ENCODE data around the gene GPHB5.
"Not testable (repeated sequence)": the region's sequence is repeated elsewhere in the genome, so short reads cannot be mapped to it uniquely, and the experiment has no call there.

GPHB5 gene, protein sequence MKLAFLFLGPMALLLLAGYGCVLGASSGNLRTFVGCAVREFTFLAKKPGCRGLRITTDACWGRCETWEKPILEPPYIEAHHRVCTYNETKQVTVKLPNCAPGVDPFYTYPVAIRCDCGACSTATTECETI

DNA sequence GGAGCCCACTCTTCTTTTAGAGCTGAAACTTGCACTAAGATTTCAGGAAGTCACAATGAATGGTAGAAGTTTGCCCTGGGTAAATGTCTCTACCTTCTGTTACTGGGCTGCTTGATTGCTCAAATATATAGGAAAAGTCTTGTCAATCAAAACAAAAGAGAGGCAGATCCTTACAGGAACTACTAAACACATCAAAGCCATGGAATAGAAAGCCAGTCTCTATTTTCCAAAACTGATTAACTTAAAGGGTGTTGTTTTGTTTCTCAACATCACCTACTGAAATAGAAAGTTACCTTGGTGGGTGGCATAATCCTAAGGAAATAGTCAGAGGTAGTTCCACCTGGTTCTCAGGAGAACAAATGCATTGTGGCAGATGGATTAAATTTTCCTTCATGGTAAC lies at the start of gene GPHB5:
Gene GPHB5 (minus strand): TSS at position 101 of the 400 bp plus-strand sequence. CDS start 1,086 bp downstream, outside the sequence.
- DNase-seq = no peak

DNA sequence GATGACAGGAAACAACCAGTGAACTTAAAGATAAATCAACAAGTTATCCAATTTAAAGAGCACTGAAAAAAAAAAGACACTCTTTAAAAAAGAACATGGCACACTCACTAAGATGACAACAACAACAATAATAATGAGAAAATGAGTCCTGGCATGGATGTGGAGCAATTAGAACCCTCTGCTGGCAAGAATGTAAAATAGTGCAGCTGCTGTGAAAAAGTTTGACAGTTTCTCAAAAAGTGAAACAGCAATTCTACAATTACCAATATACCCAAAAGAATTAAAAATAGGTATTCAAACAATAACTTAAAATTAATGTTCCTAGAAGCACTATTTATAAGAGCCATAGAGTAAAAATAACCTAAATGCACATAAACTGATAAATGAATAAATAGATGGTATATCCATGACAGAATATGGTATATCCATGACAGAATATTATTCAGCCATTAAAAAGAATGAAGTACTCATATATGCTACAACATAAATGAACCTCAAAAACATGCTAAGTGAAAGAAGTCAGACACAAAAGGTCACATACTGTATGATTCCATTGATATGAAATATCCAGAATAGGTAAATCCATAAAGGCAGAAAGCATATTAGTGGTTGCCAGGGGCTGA lies 49.1 kb upstream of the GPHB5 start:
- no peak for DNase-seq

DNA sequence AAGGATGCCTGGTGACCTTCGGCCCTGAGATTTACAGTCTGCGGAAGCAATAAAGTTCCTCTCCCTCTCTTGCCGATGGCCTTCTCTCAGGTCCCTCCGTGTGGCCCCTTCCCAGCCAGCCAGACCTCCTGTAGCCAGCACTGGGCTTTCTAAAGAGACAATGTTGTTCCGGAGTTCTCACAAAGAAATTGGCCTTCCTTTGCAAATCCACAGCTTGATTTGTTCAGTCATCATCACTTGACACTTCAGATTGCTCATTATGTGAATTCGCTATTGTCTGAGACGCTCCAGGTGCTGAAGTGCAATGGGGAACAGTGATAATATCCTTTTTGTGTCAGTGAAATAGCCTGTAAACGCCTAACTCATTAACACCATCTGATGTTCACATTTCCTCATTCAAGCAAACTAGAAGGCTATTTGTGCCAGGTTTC lies 43.7 kb upstream of the GPHB5 start:
- no peak for DNase-seq

DNA sequence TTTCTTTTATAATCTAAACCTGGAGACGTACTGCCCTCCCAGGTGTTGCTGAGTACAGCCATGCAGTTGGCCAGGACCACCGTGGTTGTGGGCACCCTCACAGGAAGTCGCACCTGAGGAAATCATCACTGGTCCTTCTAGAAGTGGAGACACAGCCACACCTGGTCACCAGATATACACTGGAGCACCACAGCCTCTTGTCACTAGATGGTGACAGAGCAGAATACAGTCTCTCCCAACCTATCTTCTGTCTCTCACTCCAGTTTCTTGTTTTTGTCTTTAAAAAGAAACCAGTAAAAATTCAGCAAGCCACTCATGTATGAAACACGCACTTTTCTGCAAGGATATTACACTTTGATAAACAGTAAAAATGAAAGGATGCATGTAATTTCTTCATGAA lies 43.1 kb upstream of the GPHB5 start:
- DNase-seq = no peak

DNA sequence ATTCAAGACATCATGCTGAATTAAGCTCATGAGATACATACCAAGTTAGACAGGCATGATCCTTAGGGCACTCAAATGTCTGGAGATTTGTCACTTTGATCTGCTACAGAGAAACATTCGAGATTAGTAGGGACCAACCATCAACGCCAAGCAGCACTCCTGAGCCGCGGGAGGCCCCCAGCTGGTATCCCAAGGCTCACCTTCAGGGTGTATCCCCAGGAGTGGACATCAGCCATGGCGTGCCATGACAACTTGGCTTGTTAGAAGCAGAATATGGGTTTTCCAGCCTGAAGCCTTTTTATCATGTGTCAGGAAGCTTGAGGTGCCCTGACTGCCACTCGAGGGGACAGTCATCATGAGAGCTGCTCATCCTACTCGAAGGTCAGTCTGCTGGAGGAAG lies 39.1 kb upstream of the GPHB5 start:
- DNase-seq = no peak

DNA sequence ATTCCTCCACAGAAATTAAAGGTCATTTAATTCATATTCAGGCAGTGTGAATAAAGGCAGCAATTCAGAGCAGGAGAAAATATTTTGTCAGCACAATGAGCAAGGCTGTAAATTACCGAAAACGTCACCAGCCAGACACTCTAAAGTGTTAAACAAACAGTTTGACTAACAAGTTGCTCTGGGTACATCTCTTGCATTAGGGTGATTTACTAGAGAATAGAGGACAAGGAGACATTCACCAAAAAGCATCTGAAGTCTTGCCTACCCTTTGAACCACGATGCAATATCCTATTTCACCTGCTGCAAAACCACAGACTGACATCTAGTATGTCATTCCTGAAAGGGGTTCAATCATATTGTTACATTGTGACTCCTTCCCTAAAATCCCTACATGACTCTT lies 27.1 kb upstream of the GPHB5 start:
- no peak for DNase-seq

DNA sequence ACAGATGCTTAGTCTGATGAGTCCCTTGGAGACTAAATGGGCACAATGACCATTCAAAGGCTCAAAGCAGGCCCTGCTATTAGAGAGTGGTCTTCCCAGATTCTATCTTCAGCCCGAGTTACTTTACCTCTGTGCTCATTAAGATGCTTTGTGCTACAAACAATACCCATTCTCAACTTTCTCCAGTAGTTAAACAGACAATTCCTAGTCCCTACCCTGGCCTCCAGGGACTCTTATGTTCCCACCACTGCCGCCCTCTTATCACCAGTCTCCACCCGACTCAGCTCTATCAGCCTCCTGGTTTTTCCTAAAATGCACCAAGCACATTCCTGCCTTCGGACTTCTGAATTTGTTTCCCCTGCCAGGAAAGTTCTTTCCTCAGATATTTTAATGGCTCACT lies 25.6 kb upstream of the GPHB5 start:
- DNase-seq = no peak

DNA sequence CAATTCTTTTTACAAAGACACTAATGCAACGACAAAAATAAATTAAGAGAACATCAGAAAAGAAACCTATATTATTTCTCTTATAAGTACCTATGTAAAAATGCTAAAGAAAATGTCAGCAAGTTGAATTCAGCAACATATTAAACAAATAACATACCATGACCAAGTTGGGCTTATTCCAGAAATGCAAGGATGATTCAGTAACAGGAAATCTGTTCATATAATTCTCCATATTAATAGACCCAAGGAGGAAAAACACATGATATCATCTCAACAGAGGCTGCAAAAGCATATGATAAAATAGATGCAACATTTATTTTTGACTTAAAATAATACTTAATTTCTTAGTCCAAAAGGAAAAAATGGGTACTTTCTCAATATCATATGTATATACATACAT lies 25.1 kb upstream of the GPHB5 start:
- no peak for DNase-seq

DNA sequence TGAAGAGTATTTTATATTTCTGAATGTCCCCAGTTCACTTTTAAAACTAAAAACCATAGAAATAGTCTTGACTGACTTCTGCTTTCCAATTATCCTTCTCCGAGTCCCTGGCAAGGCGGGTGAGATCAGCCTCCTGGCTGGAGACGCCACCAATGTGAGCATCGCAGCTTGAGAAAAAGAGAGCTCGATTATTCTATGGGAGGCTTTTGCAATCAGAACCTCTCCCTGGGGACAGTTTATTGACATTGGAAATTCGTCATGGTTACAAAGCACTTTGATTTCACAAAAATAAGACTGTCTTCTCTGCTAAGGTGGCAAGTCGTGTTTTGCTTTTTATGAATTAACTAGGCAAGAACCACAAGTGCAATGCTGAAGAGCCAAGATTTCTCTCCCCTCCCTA lies 23.6 kb upstream of the GPHB5 start:
- no peak for DNase-seq

DNA sequence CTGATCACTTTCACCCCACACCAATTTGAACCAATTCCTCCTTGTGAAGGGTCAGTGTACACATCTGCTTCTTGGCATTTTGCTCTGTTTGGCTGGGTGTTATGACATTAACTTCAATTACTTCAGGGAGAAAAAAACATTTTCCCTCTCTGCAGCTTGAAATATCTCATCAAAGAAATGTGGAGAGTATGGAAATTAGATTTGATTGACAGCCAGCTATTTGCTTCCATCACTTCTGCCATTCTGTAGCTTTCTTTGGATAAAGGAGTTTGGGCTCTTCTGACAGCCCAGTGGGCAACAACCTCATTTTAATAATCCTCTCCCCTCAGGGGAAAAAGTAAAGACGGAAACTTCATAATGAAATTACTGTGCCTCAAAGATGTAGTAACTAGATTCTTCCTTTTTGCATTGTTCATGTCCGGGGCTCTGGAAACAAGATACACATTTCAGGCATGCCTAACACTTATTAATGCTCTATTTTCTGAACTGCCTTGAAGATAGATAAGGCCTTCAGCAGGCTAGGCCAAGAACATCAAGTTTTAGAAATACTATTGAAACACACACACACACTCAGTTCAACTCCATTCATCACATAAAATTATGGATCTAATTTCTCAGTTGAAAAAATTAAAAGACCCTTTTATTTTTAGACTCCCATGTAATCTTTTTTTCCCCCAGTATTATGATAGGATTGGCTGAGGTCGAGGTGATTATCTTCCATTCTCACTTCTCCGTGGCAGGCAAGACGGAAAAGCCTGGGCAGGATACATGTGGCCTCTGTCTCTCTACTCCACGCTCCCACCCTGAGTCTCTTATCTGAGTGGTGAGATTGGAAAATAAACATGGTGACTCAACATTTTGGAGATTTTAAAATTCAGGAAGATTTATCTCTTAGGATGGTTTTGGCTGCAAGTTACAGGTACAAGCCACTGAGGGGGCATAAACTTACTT lies 10.3 kb upstream of the GPHB5 start:
- DNase-seq = no peak

DNA sequence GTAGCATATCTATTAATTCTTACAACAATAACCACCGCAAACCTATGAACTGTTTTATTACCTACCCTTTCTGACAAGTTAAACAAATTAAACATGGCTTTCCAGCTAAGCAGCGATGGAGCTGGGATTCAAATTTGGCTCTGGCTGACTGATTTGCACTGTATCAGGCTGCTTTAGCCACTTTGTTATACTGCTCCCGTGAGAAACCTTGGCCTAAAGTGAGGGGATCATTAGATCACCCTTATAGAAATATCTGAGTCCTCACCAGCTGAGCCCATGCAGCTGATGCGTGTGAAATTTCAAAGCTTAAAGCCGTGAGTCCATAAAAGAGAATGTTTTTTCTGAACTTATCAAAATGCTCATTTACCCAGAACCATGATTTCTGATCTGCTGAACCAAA lies 8.1 kb upstream of the GPHB5 start:
- DNase-seq = no peak

DNA sequence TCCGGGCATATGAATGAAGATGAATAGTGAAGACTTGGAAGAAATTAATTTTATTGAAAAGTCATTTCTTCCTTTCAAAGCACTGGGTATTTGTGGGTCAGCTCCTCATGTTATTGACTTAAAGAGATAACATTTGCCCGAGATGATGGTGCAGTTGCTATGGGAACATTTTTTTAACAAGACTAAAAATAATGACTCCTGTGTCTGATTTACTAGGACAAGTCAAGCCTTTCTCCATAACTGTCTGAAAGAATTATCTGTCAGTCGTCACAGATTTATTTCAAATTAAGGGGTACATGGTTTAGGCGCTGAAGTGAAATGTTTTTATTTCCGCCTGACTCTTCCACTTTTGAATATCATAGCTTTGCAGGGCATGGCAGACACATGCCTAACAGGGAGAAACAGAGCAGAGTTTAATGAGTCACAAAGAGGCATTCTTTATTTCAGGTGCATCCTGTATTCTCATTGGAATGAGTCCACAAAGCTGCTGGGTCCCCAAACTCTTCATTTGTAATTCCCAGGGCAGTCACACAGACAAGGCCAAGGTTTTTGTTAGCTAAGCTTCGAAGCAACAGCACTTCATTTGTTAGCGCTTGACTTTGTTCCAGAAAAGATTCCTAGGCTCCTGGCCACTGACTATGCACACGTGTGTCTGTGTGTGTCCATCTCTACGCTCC lies 4.3 kb upstream of the GPHB5 start:
- no peak for DNase-seq

DNA sequence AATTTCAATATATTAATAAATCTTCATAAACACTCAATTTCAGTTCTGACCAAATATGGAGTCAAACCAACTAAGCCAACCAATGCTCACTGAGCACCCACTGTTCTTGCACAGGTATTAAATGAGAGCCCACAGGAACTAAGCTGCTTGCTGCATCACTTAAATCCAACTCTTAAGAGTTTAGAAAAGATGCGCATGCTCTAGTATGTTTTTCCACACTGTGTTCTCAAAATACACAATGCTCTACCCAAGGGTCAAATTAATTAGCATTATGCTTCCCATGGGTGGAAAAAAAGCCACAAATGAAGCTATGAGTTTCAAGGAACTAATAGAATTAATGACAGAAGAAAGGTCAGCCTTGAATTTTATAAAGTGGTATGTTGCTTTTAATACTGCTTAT lies 3.7 kb upstream of the GPHB5 start:
- no peak for DNase-seq

DNA sequence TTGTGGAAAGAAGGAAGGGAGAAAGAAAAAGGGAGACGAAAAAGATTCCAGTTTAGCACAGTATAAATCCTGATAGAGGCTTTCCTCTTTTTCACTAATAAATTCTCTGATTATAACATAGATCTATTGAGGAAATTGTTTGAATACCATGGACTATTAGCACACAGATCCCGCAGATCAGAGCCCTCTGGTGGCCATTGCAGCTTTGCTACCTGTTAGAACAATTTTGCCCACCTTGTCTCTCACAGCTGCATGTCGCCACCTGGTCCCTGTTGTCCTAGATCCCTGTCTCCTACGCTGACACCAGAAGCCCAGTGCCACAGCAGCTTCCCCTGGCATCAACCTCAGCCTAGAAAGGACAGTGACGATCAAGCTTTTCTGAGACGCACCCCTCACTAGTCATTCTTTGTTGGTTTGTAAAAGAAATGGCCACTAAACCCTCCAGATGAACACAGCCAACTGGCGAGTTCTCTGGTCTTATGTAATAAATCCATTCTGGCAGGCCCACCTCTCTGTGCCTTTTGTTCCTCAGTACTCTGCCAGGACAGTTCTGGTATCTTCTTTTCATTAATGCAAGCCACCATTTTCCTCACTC lies 9.9 kb downstream of the GPHB5 start:
- no peak for DNase-seq

DNA sequence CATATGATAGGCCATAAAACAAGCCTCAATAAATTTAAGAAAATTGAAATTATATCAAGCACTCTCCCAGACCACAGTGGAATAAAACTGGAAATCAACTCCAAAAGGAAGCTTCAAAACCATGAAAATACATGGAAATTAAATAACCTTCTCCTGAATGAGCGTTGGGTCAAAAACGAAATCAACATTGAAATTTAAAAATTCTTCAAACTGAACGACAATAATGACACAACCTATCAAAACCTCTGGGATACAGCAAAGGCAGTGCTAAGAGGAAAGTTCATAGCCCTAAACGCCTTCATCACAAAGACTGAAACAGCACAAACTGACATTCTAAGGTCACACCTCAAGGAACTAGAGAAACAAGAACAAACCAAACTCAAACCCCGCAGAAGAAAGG lies 14.3 kb downstream of the GPHB5 start:
- DNase-seq = not testable (repeated sequence)

DNA sequence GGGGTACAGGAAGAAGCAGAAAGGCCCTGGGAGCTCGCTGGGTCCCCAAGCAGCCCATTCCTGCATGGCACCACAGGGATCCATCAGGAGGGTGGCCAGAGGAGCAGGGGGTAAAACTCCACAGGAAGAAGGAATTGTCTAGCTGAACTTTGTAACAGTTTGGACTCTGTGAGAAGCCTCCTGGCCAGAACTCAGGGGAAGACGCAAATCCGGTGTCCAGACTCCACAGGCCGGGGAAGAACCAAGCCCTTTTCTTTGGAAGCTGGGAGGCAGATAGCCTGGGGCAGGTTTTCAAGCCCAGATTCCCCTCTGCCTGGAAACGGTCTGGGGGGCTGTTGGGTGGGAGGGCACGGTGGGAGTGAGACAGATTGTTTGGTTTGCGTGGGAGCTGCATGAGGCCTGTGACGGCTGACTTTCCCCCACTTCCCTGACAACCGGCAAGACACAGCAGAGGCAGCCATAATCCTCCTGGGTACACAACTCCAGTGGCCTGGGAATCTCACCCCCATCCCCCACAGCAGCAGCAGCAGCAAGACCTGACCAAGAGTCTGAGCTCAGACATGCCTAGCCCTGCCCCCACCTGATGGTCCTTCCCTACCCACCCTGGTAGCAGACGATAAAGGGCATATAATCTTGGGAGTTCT lies 16.7 kb downstream of the GPHB5 start:
- no peak for DNase-seq

DNA sequence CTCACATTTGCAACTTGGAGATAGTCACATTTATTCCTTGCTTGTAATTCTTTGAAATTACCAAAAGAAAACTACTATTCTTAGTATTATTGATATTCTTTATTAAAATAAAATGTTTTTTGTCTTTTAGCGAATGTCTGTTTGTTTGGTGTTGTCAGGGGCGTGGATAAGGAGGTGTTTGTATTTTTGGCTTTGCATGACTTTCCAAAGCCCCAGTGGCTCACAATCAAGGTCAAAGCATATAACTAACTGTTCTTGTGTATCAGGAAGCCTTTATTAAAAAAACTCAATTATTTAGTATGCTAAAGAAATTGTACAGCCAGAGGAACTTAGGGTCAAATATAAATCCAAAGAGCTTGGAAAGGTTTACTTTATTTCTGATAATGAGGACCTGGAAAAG lies 17.9 kb downstream of the GPHB5 start:
- no peak for DNase-seq

DNA sequence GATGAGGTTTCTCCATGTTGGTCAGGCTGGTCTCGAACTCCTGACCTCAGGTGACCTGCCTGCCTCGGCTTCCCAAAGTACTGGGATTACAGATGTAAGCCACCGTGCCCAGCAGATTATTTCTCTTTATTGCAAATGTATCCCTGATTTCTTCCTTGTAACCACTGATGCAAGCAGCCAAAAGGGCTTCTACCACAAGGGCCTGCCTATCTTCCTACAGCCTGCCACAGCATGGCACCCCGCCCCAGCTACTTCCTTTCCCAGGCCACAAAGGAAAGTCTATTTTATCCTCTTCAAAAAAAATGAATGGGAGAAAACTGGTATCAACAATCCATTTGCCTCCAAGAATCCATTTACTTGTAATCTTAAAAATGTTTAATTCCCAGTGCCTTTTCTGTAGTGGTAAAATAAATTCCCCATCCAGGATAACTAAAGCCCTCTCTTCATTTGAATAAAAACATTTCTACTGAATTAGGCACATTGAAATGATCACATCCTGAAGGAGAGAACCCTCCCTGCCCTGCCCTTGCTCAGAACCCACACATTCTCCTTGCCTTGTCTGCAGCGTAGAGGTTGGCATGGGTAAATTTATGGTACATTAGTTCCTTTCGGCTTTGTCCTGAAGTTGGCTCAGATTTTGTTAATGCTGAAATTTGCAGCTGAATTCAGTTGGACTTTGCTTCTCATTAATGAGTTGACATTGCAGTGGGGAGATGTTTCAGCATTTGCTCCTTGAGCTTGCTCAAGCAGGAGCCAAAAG lies 19.2 kb downstream of the GPHB5 start:
- DNase-seq = no peak

DNA sequence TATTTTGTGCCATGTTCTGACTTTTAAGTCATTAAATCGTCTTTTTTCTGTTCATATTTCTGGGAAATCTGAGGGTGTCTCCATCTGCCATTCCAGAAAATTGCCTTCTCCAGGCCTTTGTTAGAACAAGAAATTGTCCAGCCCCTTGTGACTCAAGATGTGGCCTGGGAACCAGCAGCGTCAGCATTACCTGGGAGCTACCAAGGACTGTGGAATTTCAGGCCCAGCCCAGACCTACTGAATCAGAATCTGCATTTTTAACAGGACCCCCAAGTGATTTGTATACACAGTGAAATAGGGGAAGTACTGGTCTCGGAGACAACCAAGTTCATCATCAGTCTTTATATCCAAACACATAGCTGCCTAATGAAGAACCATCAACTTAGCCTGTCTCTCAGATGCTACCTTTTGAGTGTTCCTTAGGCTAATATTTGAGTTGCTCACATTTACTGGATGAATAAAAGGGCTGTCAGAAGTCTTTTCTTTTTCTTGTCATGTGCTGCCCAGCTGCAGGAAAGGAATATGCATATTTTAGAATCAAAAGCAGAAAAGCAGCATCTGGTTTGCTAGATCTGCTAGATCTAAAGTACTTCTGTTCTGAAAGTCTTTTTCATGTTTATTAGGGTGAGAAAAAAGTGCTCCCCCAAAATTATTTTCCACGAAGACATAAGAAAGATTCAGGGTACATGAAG lies 21.2 kb downstream of the GPHB5 start:
- no peak for DNase-seq

DNA sequence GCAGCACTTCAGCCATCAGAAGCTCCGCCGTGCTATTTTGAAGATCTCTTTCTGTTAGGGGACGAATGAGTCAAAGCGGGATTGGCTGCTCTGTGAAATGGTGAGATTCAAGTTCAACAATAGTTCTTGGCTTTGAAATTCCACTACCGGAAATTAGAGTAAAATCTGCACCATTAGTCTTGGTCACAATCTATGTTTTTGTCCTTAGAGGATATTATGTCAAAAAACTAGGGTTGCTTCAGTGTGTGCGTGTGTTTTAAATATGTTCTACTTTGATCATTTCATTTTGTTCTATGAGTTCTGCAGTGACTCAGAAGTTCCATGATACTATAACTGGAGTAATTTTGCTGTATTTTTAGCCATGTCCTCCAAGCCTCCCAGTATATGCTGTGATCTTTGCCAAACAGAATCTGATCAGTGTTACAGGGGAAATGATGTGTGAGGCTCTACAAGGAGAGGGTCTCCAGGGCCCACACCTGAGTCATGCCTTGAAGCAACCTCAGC lies 22.6 kb downstream of the GPHB5 start:
- DNase-seq = no peak

DNA sequence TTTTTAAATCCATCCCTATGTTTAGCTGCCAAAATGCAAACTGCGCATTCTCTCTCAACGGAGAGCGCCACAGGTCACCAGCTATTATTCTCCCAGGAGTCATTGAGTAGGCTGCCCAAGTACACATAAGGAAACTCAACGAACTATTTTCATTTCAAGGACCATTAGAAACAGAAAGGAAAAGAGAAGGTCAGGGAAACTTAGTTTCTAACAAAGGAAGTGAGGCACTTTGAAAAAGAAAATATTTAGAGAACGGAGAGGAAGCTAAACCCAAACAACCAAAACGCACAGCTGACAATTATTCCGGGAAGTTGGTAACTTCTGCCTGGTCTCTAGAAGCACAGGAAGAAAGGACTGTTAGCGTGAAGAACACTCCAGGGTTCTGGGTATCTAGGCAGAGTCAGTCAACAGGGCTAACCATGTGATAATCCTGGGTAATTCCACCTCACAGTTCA lies 23.5 kb downstream of the GPHB5 start:
- DNase-seq = no peak
